ENCODE measurements around the gene SRC.

GRCh38 chr20:37416100-37416847 is 70.3 kb downstream of the SRC start:
- TF ChIP-seq CTCF (IDR thresholded peaks at IDR 0.05) (no peak), EZH2 (IDR thresholded peaks at IDR 0.05) (no peak)
